Mucosa of stomach (tissue), 1 donor: ENCODE data around the gene SH3TC1.

Source experiments
- H3K27me3 ChIP-seq: one replicate; pipeline ENCODE4 v1.7.0; 2013; ENCODE audit warnings: mild to moderate bottlenecking, low read length; ENCODE audit not compliant: control insufficient read depth, insufficient read depth
- H3K36me3 ChIP-seq: one replicate; pipeline ENCODE4 v1.7.0; 2013; ENCODE audit warnings: low read length; ENCODE audit not compliant: control insufficient read depth, insufficient read depth
- H3K4me1 ChIP-seq: one replicate; pipeline ENCODE4 v1.7.0; 2013; ENCODE audit warnings: mild to moderate bottlenecking, low read length; ENCODE audit not compliant: control insufficient read depth, insufficient read depth
- H3K4me3 ChIP-seq: one replicate; pipeline ENCODE4 v1.7.0; 2013; ENCODE audit warnings: low read length
- H3K9ac ChIP-seq: one replicate; pipeline ENCODE4 v1.7.0; 2013; ENCODE audit warnings: mild to moderate bottlenecking, low read length, moderate library complexity
- H3K9me3 ChIP-seq: one replicate; pipeline ENCODE4 v1.7.0; 2013; ENCODE audit warnings: mild to moderate bottlenecking, low read length, moderate library complexity; ENCODE audit not compliant: control insufficient read depth
- donor health status: Pancreatic carcinoma.

SH3TC1 gene

GRCh38 chr4:8240211-8241041 lies 41.3 kb downstream of the SH3TC1 start:
- Histone ChIP-seq H3K27me3 (no peaks in the 10 kb centered on the region), H3K9me3 (no peaks in the 10 kb centered on the region), H3K9ac (no peak overlapping the region), H3K4me3 (no peak overlapping the region), H3K36me3 (peaks cover 5% of the 10 kb centered on the region), H3K4me1 (peaks cover 22% of the 10 kb centered on the region)

GRCh38 chr4:8241211-8241779 lies 42.2 kb downstream of the SH3TC1 start:
- no peak overlapping the region for H3K9ac ChIP-seq
- no peak overlapping the region for H3K4me3 ChIP-seq
- peaks cover 5% of the 10 kb centered on the region for H3K36me3 ChIP-seq
- no peaks in the 10 kb centered on the region for H3K9me3 ChIP-seq
- peaks cover 23% of the 10 kb centered on the region for H3K4me1 ChIP-seq
- no peaks in the 10 kb centered on the region for H3K27me3 ChIP-seq

GRCh38 chr4:8241895-8242696 lies 43.0 kb downstream of the SH3TC1 start:
- no peak overlapping the region for H3K4me3 ChIP-seq
- no peak overlapping the region for H3K9ac ChIP-seq
- H3K36me3 ChIP-seq = peaks cover 5% of the 10 kb centered on the region

GRCh38 chr4:8242782-8243560 lies 43.9 kb downstream of the SH3TC1 start:
- no peaks in the 10 kb centered on the region for H3K27me3 ChIP-seq
- H3K4me3 ChIP-seq = no peak overlapping the region
- H3K36me3 ChIP-seq = peaks cover under 1% of the 10 kb centered on the region
- H3K9me3 ChIP-seq = no peaks in the 10 kb centered on the region
- H3K9ac ChIP-seq = no peak overlapping the region
- peaks cover 36% of the 10 kb centered on the region for H3K4me1 ChIP-seq

More at GRCh38 chr4:8241895-8242696, 43.0 kb downstream of the SH3TC1 start:
- H3K4me1 ChIP-seq = peaks cover 31% of the 10 kb centered on the region
- H3K9me3 ChIP-seq = no peaks in the 10 kb centered on the region
- H3K27me3 ChIP-seq = no peaks in the 10 kb centered on the region

- Histone ChIP-seq H3K4me1 (peaks cover 27% of the 10 kb centered on the region), H3K9me3 (no peaks in the 10 kb centered on the region), H3K4me3 (no peak overlapping the region), H3K36me3 (no peaks in the 10 kb centered on the region), H3K27me3 (no peaks in the 10 kb centered on the region), H3K9ac (no peak overlapping the region)
Observed at GRCh38 chr4:8244001-8244757, 45.1 kb downstream of the SH3TC1 start.

GRCh38 chr4:8244931-8245460 lies 45.9 kb downstream of the SH3TC1 start:
- no peak overlapping the region for H3K4me3 ChIP-seq
- no peaks in the 10 kb centered on the region for H3K36me3 ChIP-seq
- peaks cover 27% of the 10 kb centered on the region for H3K4me1 ChIP-seq
- no peaks in the 10 kb centered on the region for H3K27me3 ChIP-seq
- no peaks in the 10 kb centered on the region for H3K9me3 ChIP-seq
- H3K9ac ChIP-seq = no peak overlapping the region

- H3K4me1 ChIP-seq = peaks cover 27% of the 10 kb centered on the region
- no peak overlapping the region for H3K4me3 ChIP-seq
- H3K27me3 ChIP-seq = no peaks in the 10 kb centered on the region
- H3K9me3 ChIP-seq = no peaks in the 10 kb centered on the region
- no peaks in the 10 kb centered on the region for H3K36me3 ChIP-seq
- no peak overlapping the region for H3K9ac ChIP-seq
Observed at GRCh38 chr4:8245884-8246833, 47.1 kb downstream of the SH3TC1 start.

GRCh38 chr4:8247047-8247930 lies 48.2 kb downstream of the SH3TC1 start:
- no peaks in the 10 kb centered on the region for H3K36me3 ChIP-seq
- peaks cover 26% of the 10 kb centered on the region for H3K4me1 ChIP-seq
- no peaks in the 10 kb centered on the region for H3K9me3 ChIP-seq
- no peaks in the 10 kb centered on the region for H3K27me3 ChIP-seq
- H3K4me3 ChIP-seq = no peak overlapping the region
- H3K9ac ChIP-seq = peak overlapping the region; percentile 46

- Histone ChIP-seq H3K27me3 (no peaks in the 10 kb centered on the region), H3K9ac (peak overlapping the region; percentile 46), H3K4me3 (no peak overlapping the region), H3K4me1 (peaks cover 21% of the 10 kb centered on the region), H3K36me3 (no peaks in the 10 kb centered on the region), H3K9me3 (no peaks in the 10 kb centered on the region)
Observed at GRCh38 chr4:8248091-8248490, 49.0 kb downstream of the SH3TC1 start.
